ENCODE data around the gene SIM2.

SIM2 gene

GRCh38 chr21:36681117-36681631 is 17.7 kb upstream of the SIM2 start:
- Histone ChIP-seq H3K4me2 (no peak overlapping the region), H3K9ac (no peak overlapping the region), H3K27ac (no peak overlapping the region), H3K4me3 (IDR thresholded peaks at IDR 0.05; ENCODE audit: insufficient read depth, low read depth, low read length) (no peak overlapping the region), H3K27me3 (ENCODE audit: insufficient read depth, low read depth) (no peaks in the 10 kb centered on the region), H3K79me2 (ENCODE audit: insufficient read depth, low read depth) (no peaks in the 10 kb centered on the region), H4K20me1 (ENCODE audit: insufficient read depth) (no peaks in the 10 kb centered on the region), H2AFZ (ENCODE audit: low read depth) (no peak overlapping the region), H3K4me1 (ENCODE audit: low read depth, poor library complexity, severe bottlenecking) (no peaks in the 10 kb centered on the region), H3K36me3 (ENCODE audit: insufficient read depth) (no peaks in the 10 kb centered on the region)
- TF ChIP-seq, protein P1, sequence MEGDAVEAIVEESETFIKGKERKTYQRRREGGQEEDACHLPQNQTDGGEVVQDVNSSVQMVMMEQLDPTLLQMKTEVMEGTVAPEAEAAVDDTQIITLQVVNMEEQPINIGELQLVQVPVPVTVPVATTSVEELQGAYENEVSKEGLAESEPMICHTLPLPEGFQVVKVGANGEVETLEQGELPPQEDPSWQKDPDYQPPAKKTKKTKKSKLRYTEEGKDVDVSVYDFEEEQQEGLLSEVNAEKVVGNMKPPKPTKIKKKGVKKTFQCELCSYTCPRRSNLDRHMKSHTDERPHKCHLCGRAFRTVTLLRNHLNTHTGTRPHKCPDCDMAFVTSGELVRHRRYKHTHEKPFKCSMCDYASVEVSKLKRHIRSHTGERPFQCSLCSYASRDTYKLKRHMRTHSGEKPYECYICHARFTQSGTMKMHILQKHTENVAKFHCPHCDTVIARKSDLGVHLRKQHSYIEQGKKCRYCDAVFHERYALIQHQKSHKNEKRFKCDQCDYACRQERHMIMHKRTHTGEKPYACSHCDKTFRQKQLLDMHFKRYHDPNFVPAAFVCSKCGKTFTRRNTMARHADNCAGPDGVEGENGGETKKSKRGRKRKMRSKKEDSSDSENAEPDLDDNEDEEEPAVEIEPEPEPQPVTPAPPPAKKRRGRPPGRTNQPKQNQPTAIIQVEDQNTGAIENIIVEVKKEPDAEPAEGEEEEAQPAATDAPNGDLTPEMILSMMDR (conservative IDR thresholded peaks at IDR 0.05; ENCODE audit: low read depth, low read length): no peak

DNA sequence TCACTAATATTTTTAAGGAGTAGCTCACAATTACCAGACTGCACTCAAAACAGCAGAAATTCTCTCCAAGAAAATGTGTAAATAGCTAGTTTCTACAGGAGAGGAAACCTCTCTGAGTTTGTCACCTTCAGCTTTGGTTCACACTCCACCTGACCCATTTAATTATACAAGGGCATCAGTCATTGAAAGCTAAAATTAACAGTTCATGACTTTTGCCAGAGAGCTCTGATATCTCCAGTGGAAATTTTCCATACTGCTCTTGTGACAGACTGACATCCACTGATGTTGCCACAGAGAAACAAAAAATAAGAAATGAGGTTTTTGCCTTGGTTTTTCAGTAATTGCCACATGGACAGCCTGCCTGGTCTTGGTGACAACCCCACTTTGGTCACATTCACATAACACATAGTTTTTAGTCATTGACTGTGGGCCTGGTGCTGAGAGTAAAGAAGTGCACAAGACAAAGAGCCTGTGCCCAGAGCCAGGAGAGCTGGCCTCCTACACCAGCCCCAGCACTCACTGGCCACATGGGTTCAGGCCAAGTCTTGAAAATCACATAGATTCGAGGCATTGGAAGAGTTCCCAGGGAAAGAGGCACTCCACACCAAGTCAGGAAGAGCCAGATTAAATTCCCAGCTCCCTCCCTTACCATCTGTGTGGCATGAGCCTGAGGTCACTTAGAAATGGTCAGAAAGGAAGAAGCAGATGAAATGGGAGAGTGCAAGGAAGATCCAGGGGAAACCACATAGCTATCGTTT is 13.8 kb upstream of the SIM2 start:
- Histone ChIP-seq H3K27me3 (ENCODE audit: insufficient read depth, low read depth) (no peaks in the 10 kb centered on the region), H3K9ac (no peak overlapping the region), H3K4me3 (IDR thresholded peaks at IDR 0.05; ENCODE audit: insufficient read depth, low read depth, low read length) (no peak overlapping the region), H4K20me1 (ENCODE audit: insufficient read depth) (no peaks in the 10 kb centered on the region), H3K4me1 (ENCODE audit: low read depth, poor library complexity, severe bottlenecking) (no peaks in the 10 kb centered on the region), H2AFZ (ENCODE audit: low read depth) (no peak overlapping the region), H3K27ac (no peak overlapping the region), H3K79me2 (ENCODE audit: insufficient read depth, low read depth) (no peaks in the 10 kb centered on the region), H3K4me2 (no peak overlapping the region), H3K36me3 (ENCODE audit: insufficient read depth) (no peaks in the 10 kb centered on the region)
- TF ChIP-seq, protein P1 (conservative IDR thresholded peaks at IDR 0.05; ENCODE audit: low read depth, low read length): no peak

DNA sequence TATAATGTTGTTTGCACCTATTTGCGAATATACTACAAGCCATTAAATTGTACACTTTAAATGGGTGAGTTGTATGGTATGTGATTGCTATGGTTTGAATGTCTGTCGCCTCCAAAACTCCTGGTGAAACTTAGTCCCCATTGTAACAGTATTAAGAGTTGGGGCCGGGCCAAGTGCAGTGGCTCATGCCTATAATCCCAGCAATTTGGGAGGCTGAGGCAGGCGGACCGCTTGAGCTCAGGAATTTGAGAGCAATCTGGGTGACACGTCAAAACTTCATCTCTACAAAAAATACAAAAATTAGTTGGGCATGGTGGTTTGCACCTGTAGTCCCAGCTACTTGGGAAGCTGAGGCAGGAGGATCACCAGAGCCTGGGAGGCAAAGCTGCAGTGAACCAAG is 12.0 kb upstream of the SIM2 start:
- no peak overlapping the region for H3K4me3 ChIP-seq (IDR thresholded peaks at IDR 0.05; ENCODE audit: insufficient read depth, low read depth, low read length)
- H3K27me3 ChIP-seq (ENCODE audit: insufficient read depth, low read depth): no peaks in the 10 kb centered on the region
- no peak overlapping the region for H3K4me2 ChIP-seq
- no peak overlapping the region for H3K27ac ChIP-seq
- no peaks in the 10 kb centered on the region for H4K20me1 ChIP-seq (ENCODE audit: insufficient read depth)
- TF ChIP-seq, protein P1 (conservative IDR thresholded peaks at IDR 0.05; ENCODE audit: low read depth, low read length): no peak
- no peaks in the 10 kb centered on the region for H3K4me1 ChIP-seq (ENCODE audit: low read depth, poor library complexity, severe bottlenecking)
- no peak overlapping the region for H3K9ac ChIP-seq
- H2AFZ ChIP-seq (ENCODE audit: low read depth): no peak overlapping the region
- H3K79me2 ChIP-seq (ENCODE audit: insufficient read depth, low read depth): no peaks in the 10 kb centered on the region
- no peaks in the 10 kb centered on the region for H3K36me3 ChIP-seq (ENCODE audit: insufficient read depth)

GRCh38 chr21:36688324-36688723 is 10.6 kb upstream of the SIM2 start:
- no peaks in the 10 kb centered on the region for H3K4me1 ChIP-seq (ENCODE audit: low read depth, poor library complexity, severe bottlenecking)
- H3K4me3 ChIP-seq (IDR thresholded peaks at IDR 0.05; ENCODE audit: insufficient read depth, low read depth, low read length): no peak overlapping the region
- H3K27me3 ChIP-seq (ENCODE audit: insufficient read depth, low read depth): no peaks in the 10 kb centered on the region
- no peak overlapping the region for H3K27ac ChIP-seq
- H2AFZ ChIP-seq (ENCODE audit: low read depth): no peak overlapping the region
- no peaks in the 10 kb centered on the region for H3K79me2 ChIP-seq (ENCODE audit: insufficient read depth, low read depth)
- no peak overlapping the region for H3K4me2 ChIP-seq
- H3K36me3 ChIP-seq (ENCODE audit: insufficient read depth): no peaks in the 10 kb centered on the region
- TF ChIP-seq, protein P1 (conservative IDR thresholded peaks at IDR 0.05; ENCODE audit: low read depth, low read length): no peak
- no peak overlapping the region for H3K9ac ChIP-seq
- no peaks in the 10 kb centered on the region for H4K20me1 ChIP-seq (ENCODE audit: insufficient read depth)

Measured in KMS-11 (cell line).